ENCODE measurements around the gene TEX14. TPM values are rescaled to one million over a fixed set of nuclear protein-coding genes. Genes with fewer than 3 reads are reported as not detected.
A peak's percentile ranks its signal among the peaks of the same experiment; 100 is the strongest.

The TEX14 gene
- total RNA-seq, 1 experiment from 2014 or later: not detected

DNA sequence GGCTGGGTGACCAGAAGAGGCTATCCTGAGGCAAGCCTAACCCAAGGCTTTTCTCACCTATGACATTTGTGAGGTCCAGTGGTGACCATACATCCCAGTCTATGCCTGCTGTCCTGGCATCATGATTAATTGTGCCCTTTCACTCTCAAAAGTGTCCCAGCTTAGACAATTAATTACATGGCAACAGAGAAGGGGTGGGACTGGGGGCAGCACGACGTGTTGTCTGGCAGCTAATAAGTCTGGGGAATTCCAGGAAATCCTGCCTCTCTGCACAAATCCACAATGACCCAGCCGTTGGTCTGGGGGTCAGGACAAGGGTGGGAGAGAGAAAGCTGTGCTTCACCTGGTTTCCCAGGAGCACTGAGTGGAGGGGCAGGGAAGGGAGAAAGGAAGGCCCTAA lies 163.4 kb downstream of the TEX14 start:
- H3K27me3 ChIP-seq (ENCODE audit: low read length): no peaks in the 10 kb centered on the region
- peaks cover 8% of the 10 kb centered on the region for H3K4me1 ChIP-seq (ENCODE audit: low read length)
- no peak for DNase-seq
- H4K20me1 ChIP-seq (ENCODE audit: insufficient read depth, low read depth, low read length): no peaks in the 10 kb centered on the region
- no peak overlapping the region for H3K4me3 ChIP-seq (ENCODE audit: low read length)
- no peak overlapping the region for H3K4me2 ChIP-seq (ENCODE audit: low read depth, low read length, poor library complexity, severe bottlenecking)
- no peak overlapping the region for H2AFZ ChIP-seq (ENCODE audit: low read length)
- no peaks in the 10 kb centered on the region for H3K36me3 ChIP-seq (ENCODE audit: insufficient read depth, low read length)
- H3K9ac ChIP-seq (ENCODE audit: low read length): no peak overlapping the region
- H3K27ac ChIP-seq (ENCODE audit: low read length): no peak overlapping the region
- H3K79me2 ChIP-seq (ENCODE audit: low read length): no peaks in the 10 kb centered on the region
- no peaks in the 10 kb centered on the region for H3K9me3 ChIP-seq (ENCODE audit: low read length)
- H3K9me2 ChIP-seq (replicated peaks; ENCODE audit: insufficient read depth, low read length): no peaks in the 10 kb centered on the region

DNA sequence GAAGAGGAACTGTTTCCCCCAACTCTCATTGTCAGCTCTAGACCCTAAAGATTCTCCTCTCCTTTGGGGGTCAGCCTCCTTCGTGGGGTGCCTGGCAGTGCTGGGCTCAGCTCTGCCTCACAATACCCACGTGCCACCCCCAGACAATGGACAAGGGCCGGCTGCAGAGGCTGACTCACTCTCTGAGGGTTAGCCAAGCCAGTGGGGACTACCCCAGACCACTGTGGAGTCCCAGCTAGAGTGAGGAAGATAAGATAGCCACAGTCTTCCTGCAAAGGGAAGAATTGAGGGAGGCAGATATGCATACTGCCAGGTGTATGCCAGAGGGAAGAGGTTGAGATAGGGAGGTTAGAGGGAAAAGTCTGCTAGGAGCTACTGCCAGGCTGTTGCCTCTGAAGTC lies 163.9 kb downstream of the TEX14 start:
- Histone ChIP-seq H2AFZ (ENCODE audit: low read length) (no peak overlapping the region), H3K27ac (ENCODE audit: low read length) (no peak overlapping the region), H3K4me2 (ENCODE audit: low read depth, low read length, poor library complexity, severe bottlenecking) (no peak overlapping the region), H3K9me2 (replicated peaks; ENCODE audit: insufficient read depth, low read length) (no peaks in the 10 kb centered on the region), H3K79me2 (ENCODE audit: low read length) (no peaks in the 10 kb centered on the region), H3K4me1 (ENCODE audit: low read length) (peaks cover 5% of the 10 kb centered on the region), H3K9me3 (ENCODE audit: low read length) (no peaks in the 10 kb centered on the region), H3K4me3 (ENCODE audit: low read length) (no peak overlapping the region), H4K20me1 (ENCODE audit: insufficient read depth, low read depth, low read length) (no peaks in the 10 kb centered on the region), H3K27me3 (ENCODE audit: low read length) (no peaks in the 10 kb centered on the region), H3K36me3 (ENCODE audit: insufficient read depth, low read length) (no peaks in the 10 kb centered on the region), H3K9ac (ENCODE audit: low read length) (no peak overlapping the region)
- no peak for DNase-seq

DNA sequence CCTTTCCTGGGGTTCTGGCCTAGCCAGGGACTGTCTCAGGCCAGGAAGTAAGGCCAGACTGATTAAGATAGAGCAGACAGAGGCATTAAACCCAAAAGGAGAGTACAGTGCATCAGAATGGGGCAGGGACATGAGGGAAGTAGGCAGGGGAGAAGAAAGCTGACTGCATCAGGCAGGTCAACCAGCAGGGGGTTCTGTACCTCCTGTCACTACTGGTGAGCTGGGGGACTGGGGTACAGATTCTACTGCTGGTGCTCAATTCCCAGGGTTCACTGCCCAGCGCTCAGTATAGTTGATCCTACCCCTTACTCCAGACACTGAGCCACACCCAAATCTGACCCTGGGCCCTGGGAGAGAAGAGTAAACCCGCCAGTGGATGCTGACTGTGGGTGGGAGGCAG lies 164.5 kb downstream of the TEX14 start:
- no peaks in the 10 kb centered on the region for H3K36me3 ChIP-seq (ENCODE audit: insufficient read depth, low read length)
- no peaks in the 10 kb centered on the region for H3K79me2 ChIP-seq (ENCODE audit: low read length)
- H3K4me3 ChIP-seq (ENCODE audit: low read length): no peak overlapping the region
- H3K9me3 ChIP-seq (ENCODE audit: low read length): no peaks in the 10 kb centered on the region
- no peak overlapping the region for H3K9ac ChIP-seq (ENCODE audit: low read length)
- H3K9me2 ChIP-seq (replicated peaks; ENCODE audit: insufficient read depth, low read length): no peaks in the 10 kb centered on the region
- H4K20me1 ChIP-seq (ENCODE audit: insufficient read depth, low read depth, low read length): no peaks in the 10 kb centered on the region
- no peak overlapping the region for H3K27ac ChIP-seq (ENCODE audit: low read length)
- DNase-seq: peak; percentile 60
- no peaks in the 10 kb centered on the region for H3K27me3 ChIP-seq (ENCODE audit: low read length)
- peaks cover 5% of the 10 kb centered on the region; the same call in 1 of the 2 replicates for H3K4me1 ChIP-seq (ENCODE audit: low read length)
- no peak overlapping the region for H3K4me2 ChIP-seq (ENCODE audit: low read depth, low read length, poor library complexity, severe bottlenecking)
- H2AFZ ChIP-seq (ENCODE audit: low read length): peak overlapping the region; percentile 5; the same call in 1 of the 2 replicates

DNA sequence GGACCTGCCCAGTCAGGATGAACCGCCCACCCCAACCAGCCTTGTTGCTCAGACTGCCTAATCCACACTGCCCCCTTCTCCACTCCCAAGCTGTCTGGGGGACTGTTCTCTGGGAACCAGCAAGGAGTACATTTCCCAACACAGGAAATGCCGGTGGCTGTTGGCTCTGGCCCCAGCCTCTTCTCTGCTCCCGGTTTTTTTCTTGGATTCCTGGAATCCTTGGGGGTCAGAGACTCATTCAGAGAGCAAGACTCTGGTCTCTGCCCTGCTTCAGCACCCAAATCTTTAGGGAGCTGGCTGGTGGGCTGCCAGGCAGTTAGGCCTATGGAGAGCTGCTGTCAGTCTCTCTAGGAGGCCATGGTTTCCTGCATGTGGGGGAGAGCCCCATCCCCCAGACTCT lies 166.6 kb downstream of the TEX14 start:
- Histone ChIP-seq H2AFZ (ENCODE audit: low read length) (no peak overlapping the region), H3K9me3 (ENCODE audit: low read length) (no peaks in the 10 kb centered on the region), H3K9ac (ENCODE audit: low read length) (no peak overlapping the region), H3K4me1 (ENCODE audit: low read length) (peaks cover 1% of the 10 kb centered on the region), H3K27me3 (ENCODE audit: low read length) (no peaks in the 10 kb centered on the region), H4K20me1 (ENCODE audit: insufficient read depth, low read depth, low read length) (no peaks in the 10 kb centered on the region), H3K4me3 (ENCODE audit: low read length) (no peak overlapping the region), H3K9me2 (replicated peaks; ENCODE audit: insufficient read depth, low read length) (no peaks in the 10 kb centered on the region), H3K27ac (ENCODE audit: low read length) (no peak overlapping the region), H3K4me2 (ENCODE audit: low read depth, low read length, poor library complexity, severe bottlenecking) (no peak overlapping the region), H3K36me3 (ENCODE audit: insufficient read depth, low read length) (no peaks in the 10 kb centered on the region), H3K79me2 (ENCODE audit: low read length) (no peaks in the 10 kb centered on the region)
- no peak for DNase-seq

DNA sequence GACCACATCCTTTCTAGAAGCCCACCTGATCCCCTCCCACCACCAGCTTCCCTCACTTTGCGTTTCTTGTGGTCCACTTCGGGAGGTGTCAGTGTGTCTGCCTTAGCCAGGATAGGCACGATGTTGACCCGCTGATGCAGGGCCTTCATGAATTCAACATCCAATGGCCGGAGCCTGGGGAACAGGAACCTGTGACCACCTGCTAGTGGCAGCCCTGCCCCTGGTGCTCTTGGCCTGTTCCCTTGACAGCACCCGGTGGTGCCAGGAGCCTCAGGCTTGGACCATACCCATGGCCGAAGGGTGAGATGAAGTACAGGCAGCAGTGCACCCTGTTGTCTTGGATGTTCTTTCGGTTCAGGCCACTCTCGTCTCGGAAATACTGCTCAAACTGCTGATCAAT lies 170.2 kb downstream of the TEX14 start:
- Histone ChIP-seq H3K27me3 (ENCODE audit: low read length) (no peaks in the 10 kb centered on the region), H3K79me2 (ENCODE audit: low read length) (peaks cover 9% of the 10 kb centered on the region)

DNA sequence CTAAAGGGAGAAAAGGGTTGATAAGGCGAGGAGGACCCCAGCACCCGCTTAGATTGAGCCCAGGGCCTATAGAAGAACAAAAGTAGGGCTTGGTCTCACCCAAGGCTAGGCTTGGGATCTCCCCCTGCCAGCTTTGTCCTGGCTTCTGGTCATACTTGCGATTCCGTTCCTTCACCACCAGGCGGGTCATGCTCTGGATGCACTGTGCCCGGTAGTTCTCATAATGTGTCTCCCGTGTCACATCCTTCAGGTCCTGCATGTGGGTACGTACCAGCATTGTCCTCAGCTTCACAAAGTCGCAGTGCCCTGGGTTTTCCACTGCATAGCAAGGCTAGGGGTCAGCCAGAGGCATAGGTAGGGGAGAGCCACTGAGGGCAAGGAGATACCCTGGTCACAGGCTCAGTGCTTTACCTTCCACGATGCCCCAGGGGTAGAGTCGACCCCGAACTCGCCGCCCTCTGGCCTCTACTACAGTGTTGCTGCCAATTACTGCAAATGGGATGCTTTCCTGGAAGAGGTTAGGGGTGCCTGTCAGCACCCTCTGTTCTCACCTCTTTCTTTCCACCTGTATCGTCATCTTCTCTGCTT lies 170.9 kb downstream of the TEX14 start:
- peak overlapping the region; percentile 81 for H2AFZ ChIP-seq (ENCODE audit: low read length)
- H3K9me3 ChIP-seq (ENCODE audit: low read length): no peaks in the 10 kb centered on the region
- peak overlapping the region; percentile 29; the same call in 1 of the 2 replicates for H3K4me3 ChIP-seq (ENCODE audit: low read length)
- H4K20me1 ChIP-seq (ENCODE audit: insufficient read depth, low read depth, low read length): no peaks in the 10 kb centered on the region
- DNase-seq: peak; percentile 82
- peak overlapping the region; percentile 29 for H3K4me2 ChIP-seq (ENCODE audit: low read depth, low read length, poor library complexity, severe bottlenecking)
- H3K9ac ChIP-seq (ENCODE audit: low read length): peak overlapping the region; percentile 10; the same call in 1 of the 2 replicates
- H3K27me3 ChIP-seq (ENCODE audit: low read length): no peaks in the 10 kb centered on the region
- H3K9me2 ChIP-seq (replicated peaks; ENCODE audit: insufficient read depth, low read length): no peaks in the 10 kb centered on the region
- H3K79me2 ChIP-seq (ENCODE audit: low read length): peaks cover 16% of the 10 kb centered on the region
- no peak overlapping the region for H3K27ac ChIP-seq (ENCODE audit: low read length)
- H3K4me1 ChIP-seq (ENCODE audit: low read length): peaks cover 24% of the 10 kb centered on the region
- no peaks in the 10 kb centered on the region for H3K36me3 ChIP-seq (ENCODE audit: insufficient read depth, low read length)

More for the DNA sequence above, 170.2 kb downstream of the TEX14 start:
- Histone ChIP-seq H3K9me2 (replicated peaks; ENCODE audit: insufficient read depth, low read length) (no peaks in the 10 kb centered on the region), H3K9me3 (ENCODE audit: low read length) (no peaks in the 10 kb centered on the region), H3K4me1 (ENCODE audit: low read length) (peaks cover 16% of the 10 kb centered on the region), H2AFZ (ENCODE audit: low read length) (no peak overlapping the region), H3K4me3 (ENCODE audit: low read length) (no peak overlapping the region), H3K4me2 (ENCODE audit: low read depth, low read length, poor library complexity, severe bottlenecking) (no peak overlapping the region), H4K20me1 (ENCODE audit: insufficient read depth, low read depth, low read length) (no peaks in the 10 kb centered on the region), H3K9ac (ENCODE audit: low read length) (no peak overlapping the region), H3K27ac (ENCODE audit: low read length) (no peak overlapping the region), H3K36me3 (ENCODE audit: insufficient read depth, low read length) (no peaks in the 10 kb centered on the region)
- DNase-seq: no peak

DNA sequence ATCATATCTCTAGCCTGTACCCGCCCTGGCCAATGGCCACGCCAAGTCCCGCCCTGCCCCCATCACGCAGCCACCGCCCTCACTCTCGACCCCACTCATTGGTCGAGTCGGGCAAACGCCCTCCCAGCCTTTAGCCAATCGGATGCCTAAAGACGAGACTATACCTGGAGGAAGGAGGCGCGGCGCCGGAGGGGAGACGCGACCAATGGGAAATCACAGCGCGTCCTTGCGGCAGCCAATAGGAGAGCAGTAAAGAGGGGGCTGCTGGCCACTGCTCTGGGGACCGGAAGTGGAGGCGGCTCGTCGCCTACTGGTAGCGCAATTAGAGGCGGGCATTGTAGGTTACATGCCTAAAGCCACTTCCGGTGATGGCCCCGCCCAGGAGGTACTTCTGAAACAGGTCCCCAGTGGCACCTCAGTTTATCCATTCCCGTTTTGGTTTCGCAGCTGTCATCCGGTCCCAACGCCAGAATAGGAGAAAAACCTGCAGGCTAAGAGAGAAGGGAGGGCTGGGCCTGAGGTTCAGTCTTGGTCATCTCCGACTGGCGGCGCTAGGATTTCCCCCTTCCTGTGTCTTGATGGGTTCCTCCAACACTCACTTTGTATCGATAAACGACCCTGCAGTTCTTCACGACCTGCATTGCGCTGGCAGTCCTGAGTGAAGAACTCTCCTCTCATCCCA lies 173.8 kb downstream of the TEX14 start:
- Histone ChIP-seq H4K20me1 (ENCODE audit: insufficient read depth, low read depth, low read length) (peaks cover 5% of the 10 kb centered on the region; the same call in 1 of the 2 replicates), H3K9me2 (replicated peaks; ENCODE audit: insufficient read depth, low read length) (no peaks in the 10 kb centered on the region), H3K79me2 (ENCODE audit: low read length) (peaks cover 36% of the 10 kb centered on the region), H3K27me3 (ENCODE audit: low read length) (no peaks in the 10 kb centered on the region), H3K4me3 (ENCODE audit: low read length) (peak overlapping the region; percentile 94), H3K9me3 (ENCODE audit: low read length) (no peaks in the 10 kb centered on the region), H2AFZ (ENCODE audit: low read length) (peak overlapping the region; percentile 89), H3K27ac (ENCODE audit: low read length) (peak overlapping the region; percentile 67), H3K4me2 (ENCODE audit: low read depth, low read length, poor library complexity, severe bottlenecking) (peak overlapping the region; percentile 82), H3K9ac (ENCODE audit: low read length) (peak overlapping the region; percentile 89), H3K36me3 (ENCODE audit: insufficient read depth, low read length) (no peaks in the 10 kb centered on the region), H3K4me1 (ENCODE audit: low read length) (peaks cover 45% of the 10 kb centered on the region)
- peak; percentile 100 for DNase-seq

DNA sequence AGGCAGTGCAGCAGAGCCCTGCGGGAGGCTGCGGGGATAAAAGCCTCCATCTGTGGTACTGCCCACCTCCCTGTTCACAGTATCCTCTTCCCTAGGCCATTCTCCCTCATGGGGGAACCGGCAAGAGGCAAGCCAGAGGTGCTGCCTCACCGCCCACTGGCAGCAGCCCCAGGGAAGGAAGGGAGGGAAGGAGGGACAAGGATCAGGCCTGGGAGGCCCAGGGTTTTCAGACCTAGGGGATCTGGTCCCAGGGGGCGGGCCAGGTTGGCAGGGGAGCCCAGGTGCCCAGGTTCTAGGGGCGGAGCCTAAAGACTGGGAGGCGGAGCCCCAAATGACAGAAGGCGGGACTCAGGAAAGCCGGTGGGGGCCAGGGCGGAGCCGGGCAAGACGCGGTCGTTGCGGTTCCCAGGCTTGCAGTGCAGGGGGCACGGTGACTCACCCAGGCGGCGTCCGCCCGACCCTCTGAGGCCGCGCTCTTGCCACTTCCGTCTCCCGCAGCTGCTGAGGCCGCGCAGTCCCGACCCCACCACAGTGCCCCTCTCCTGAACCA lies 174.4 kb downstream of the TEX14 start:
- no peak for DNase-seq
- Histone ChIP-seq H3K4me2 (ENCODE audit: low read depth, low read length, poor library complexity, severe bottlenecking) (peak overlapping the region; percentile 92), H3K9me2 (replicated peaks; ENCODE audit: insufficient read depth, low read length) (no peaks in the 10 kb centered on the region), H3K27ac (ENCODE audit: low read length) (peak overlapping the region; percentile 34; the same call in 1 of the 2 replicates), H3K79me2 (ENCODE audit: low read length) (peaks cover 42% of the 10 kb centered on the region), H3K9ac (ENCODE audit: low read length) (peak overlapping the region; percentile 89), H3K36me3 (ENCODE audit: insufficient read depth, low read length) (peaks cover 4% of the 10 kb centered on the region; the same call in 1 of the 2 replicates), H3K4me1 (ENCODE audit: low read length) (peaks cover 51% of the 10 kb centered on the region), H3K27me3 (ENCODE audit: low read length) (no peaks in the 10 kb centered on the region), H4K20me1 (ENCODE audit: insufficient read depth, low read depth, low read length) (peaks cover 8% of the 10 kb centered on the region; the same call in 1 of the 2 replicates), H3K9me3 (ENCODE audit: low read length) (no peaks in the 10 kb centered on the region), H2AFZ (ENCODE audit: low read length) (no peak overlapping the region), H3K4me3 (ENCODE audit: low read length) (peak overlapping the region; percentile 94)
